Measurements from ENCODE around the gene ENTPD7. TPM values are rescaled to one million over a fixed set of nuclear protein-coding genes. Genes with fewer than 3 reads are reported as not detected.

Gene ENTPD7
- total and polyA plus RNA-seq, 9 of the 15 experiments (the other 6 are each of a cell fraction or from before 2014, with no cell fraction given) = 1.4 to 13.9 (median 8.5) TPM

DNA sequence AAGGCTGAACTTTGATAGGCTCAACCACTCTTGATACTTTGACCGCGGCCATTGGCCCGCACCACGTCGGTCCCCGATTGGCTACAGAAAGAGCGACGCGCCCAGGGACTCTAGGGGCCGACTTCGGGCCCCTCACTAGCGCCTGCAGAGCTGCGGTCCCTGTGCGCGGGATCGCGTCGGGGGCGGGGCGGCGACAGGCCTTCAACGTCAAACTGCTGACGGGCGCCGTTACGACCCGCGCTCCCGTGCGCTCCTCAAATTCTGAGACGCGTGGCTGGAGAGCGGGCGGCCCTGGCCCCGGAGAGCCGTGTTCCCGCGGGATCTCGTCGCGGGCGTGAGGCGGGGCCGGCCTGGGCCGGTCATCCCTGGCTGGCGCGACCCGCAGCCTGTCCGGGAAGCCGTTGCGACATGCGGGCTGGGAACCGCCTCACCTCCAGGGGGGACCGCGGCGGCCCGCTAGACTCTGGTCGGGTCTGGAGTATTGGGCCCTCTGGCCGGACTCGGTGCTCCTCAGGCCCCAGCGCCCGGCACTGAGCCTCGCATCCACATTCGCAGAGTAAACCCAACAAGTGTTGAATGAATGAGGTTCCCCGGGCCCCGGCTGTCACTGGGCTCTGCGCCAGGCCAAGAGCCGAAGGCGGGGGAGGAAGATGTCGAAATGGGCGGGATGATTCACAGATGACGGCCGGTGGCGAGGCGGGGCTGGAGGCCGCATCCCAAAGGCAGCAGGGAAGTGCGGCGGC, 38.4 kb upstream of the ENTPD7 start (continued):
- TF ChIP-seq ZNF23 (CRISPR knock-in tag; IDR thresholded peaks at IDR 0.05) = no peak
- TF ChIP-seq, protein P1, sequence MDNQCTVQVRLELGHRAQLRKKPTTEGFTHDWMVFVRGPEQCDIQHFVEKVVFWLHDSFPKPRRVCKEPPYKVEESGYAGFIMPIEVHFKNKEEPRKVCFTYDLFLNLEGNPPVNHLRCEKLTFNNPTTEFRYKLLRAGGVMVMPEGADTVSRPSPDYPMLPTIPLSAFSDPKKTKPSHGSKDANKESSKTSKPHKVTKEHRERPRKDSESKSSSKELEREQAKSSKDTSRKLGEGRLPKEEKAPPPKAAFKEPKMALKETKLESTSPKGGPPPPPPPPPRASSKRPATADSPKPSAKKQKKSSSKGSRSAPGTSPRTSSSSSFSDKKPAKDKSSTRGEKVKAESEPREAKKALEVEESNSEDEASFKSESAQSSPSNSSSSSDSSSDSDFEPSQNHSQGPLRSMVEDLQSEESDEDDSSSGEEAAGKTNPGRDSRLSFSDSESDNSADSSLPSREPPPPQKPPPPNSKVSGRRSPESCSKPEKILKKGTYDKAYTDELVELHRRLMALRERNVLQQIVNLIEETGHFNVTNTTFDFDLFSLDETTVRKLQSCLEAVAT (IDR thresholded peaks at IDR 0.05) = no peak
- TF ChIP-seq NFYB (IDR thresholded peaks at IDR 0.05; ENCODE audit: extremely low read depth, insufficient read length) = peak; percentile 5
- no peak for TF ChIP-seq PBX2 (CRISPR knock-in tag; IDR thresholded peaks at IDR 0.05; ENCODE audit: low read depth)
- no peak for TF ChIP-seq PBX2 (tag; conservative IDR thresholded peaks at IDR 0.05; ENCODE audit: low read depth)
- TF ChIP-seq CHD2 (IDR thresholded peaks at IDR 0.05; ENCODE audit: low read depth, low read length) = peak; percentile 95
- TF ChIP-seq CBX1 (IDR thresholded peaks at IDR 0.05; ENCODE audit: low read depth) = peak; percentile 61; the same call in 1 of the 2 replicates
- no peak for TF ChIP-seq ZZZ3 (IDR thresholded peaks at IDR 0.05)
- TF ChIP-seq TEAD2 (tag; IDR thresholded peaks at IDR 0.05) = no peak
- 0 out of 2 replicates have a peak, but pooled peaks have one; percentile 10 for TF ChIP-seq MYNN (IDR thresholded peaks at IDR 0.05)
- TF ChIP-seq MYNN (CRISPR knock-in tag; IDR thresholded peaks at IDR 0.05) = no peak
- 0 out of 2 replicates have a peak, but pooled peaks have one; percentile 1 for TF ChIP-seq ZNF76 (CRISPR knock-in tag; IDR thresholded peaks at IDR 0.05; ENCODE audit: borderline replicate concordance)
- TF ChIP-seq, protein P2, sequence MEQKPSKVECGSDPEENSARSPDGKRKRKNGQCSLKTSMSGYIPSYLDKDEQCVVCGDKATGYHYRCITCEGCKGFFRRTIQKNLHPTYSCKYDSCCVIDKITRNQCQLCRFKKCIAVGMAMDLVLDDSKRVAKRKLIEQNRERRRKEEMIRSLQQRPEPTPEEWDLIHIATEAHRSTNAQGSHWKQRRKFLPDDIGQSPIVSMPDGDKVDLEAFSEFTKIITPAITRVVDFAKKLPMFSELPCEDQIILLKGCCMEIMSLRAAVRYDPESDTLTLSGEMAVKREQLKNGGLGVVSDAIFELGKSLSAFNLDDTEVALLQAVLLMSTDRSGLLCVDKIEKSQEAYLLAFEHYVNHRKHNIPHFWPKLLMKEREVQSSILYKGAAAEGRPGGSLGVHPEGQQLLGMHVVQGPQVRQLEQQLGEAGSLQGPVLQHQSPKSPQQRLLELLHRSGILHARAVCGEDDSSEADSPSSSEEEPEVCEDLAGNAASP (IDR thresholded peaks at IDR 0.05) = no peak
- peak; percentile 67 for TF ChIP-seq MYC (IDR thresholded peaks at IDR 0.05; ENCODE audit: low read depth, low read length)
- TF ChIP-seq MYC (CRISPR knock-in tag; IDR thresholded peaks at IDR 0.05; ENCODE audit: borderline replicate concordance, low read depth) = no peak
- TF ChIP-seq SIRT6 (IDR thresholded peaks at IDR 0.05; ENCODE audit: low read depth, low read length) = no peak
- TF ChIP-seq ZNF232 (CRISPR knock-in tag; IDR thresholded peaks at IDR 0.05) = no peak
- TF ChIP-seq ATF7 (IDR thresholded peaks at IDR 0.05) = peak; percentile 67; the same call in 1 of the 2 replicates
- TF ChIP-seq, protein P3, sequence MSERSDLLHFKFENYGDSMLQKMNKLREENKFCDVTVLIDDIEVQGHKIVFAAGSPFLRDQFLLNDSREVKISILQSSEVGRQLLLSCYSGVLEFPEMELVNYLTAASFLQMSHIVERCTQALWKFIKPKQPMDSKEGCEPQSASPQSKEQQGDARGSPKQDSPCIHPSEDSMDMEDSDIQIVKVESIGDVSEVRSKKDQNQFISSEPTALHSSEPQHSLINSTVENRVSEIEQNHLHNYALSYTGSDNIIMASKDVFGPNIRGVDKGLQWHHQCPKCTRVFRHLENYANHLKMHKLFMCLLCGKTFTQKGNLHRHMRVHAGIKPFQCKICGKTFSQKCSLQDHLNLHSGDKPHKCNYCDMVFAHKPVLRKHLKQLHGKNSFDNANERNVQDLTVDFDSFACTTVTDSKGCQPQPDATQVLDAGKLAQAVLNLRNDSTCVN (CRISPR knock-in tag; IDR thresholded peaks at IDR 0.05) = no peak
- TF ChIP-seq RBM17 (IDR thresholded peaks at IDR 0.05; ENCODE audit: borderline replicate concordance, low read depth, low read length) = no peak
- peak; percentile 94 for TF ChIP-seq POLR2G (IDR thresholded peaks at IDR 0.05; ENCODE audit: low read depth, low read length)
- no peak for TF ChIP-seq GTF2A2 (tag; IDR thresholded peaks at IDR 0.05)
- no peak for TF ChIP-seq GATAD2A (IDR thresholded peaks at IDR 0.05)
